Stimulated activated CD8-positive, alpha-beta memory T cell treated with anti-CD3 and anti-CD28 coated beads, Interleukin-12 subunit alpha, Interleukin-12 subunit beta, amount 100 ng/mL, for 4 hours (primary cell): ENCODE measurements around the gene ATP5PF.
"Not testable (repeated sequence)": the region's sequence is repeated elsewhere in the genome, so short reads cannot be mapped to it uniquely, and the experiment has no call there.

Experiments used
- DNase-seq: peaks from one replicate; pipeline ENCODE4 v3.0.0-alpha.2; 2020; ENCODE audit warnings: low read depth

ATP5PF gene

DNA sequence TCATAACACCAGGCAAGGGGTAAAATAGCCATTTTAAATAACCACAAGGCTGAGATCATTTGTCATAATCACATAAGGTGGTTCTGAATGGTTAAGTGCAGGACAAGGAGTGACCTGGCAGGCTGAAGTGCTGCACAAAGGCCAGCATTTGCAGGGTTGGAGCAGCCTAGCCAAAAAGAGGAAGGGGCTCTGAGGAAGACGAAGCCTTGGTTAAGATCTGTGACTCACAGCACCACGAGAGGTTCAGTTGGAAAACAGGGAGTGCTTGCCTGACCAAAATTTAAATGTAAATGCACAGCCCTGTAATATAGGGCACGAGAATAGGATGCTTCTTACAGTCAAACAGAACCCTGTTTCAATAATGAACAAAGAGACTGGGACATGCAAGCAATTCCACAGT lies 12.1 kb downstream of the ATP5PF start:
- no peak for DNase-seq

DNA sequence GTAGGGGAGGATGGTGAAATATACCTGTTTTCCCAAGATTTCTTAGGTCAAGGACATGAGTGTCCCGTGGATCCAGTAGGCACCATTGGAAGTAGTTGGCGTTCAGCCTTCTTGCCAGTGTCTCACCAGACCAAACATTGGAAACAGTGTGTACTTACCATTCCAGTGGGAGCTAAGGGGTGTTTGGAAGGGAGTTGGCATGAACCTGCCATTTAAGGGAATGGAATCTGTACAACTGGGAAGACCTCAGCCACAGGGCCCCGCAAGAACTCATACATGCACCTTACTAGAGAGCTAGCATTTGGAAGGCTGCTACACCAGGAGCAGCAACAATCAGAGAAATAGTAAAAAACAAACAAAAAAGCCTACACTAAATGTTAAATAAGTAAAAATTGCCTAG lies 12.7 kb downstream of the ATP5PF start:
- no peak for DNase-seq

DNA sequence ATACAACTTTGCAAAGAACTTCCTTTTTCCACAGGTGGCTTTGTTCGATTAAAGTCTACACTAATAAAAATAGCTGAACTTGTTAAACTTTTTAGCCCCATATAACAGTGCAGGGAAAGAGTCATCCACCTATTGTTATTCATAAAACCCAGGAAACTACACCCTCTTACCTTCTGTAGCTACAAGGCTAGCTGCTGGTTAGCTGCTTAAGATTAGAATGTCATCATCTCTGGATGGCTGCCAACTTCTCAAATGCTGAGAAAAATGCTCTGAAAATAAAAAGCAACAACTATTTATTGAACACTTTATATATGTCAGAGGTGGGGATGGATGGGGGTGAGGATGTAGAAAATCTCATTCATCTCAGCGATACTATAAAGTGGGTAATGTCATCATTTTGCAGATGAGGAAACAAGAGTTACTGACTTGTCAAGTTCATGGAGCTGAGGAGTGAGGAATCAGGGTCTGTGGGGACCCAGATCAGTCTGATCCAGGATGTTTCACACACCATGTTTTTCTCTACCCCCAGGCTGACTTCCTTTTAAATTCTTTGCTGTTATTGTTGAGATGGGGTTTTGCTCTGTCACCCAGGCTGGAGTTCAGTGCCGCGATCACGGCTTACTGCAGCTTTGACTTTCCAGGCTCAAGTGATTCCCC lies 17.1 kb downstream of the ATP5PF start:
- DNase-seq: no peak

- not testable (repeated sequence) for DNase-seq
These were observed 20.6 kb downstream of the ATP5PF start for GRCh38 chr21:25714066-25714465.

- DNase-seq: no peak
These were observed 24.2 kb downstream of the ATP5PF start for GRCh38 chr21:25710550-25710949.

- DNase-seq: no peak
These were observed 24.9 kb downstream of the ATP5PF start for GRCh38 chr21:25709684-25710265.

DNA sequence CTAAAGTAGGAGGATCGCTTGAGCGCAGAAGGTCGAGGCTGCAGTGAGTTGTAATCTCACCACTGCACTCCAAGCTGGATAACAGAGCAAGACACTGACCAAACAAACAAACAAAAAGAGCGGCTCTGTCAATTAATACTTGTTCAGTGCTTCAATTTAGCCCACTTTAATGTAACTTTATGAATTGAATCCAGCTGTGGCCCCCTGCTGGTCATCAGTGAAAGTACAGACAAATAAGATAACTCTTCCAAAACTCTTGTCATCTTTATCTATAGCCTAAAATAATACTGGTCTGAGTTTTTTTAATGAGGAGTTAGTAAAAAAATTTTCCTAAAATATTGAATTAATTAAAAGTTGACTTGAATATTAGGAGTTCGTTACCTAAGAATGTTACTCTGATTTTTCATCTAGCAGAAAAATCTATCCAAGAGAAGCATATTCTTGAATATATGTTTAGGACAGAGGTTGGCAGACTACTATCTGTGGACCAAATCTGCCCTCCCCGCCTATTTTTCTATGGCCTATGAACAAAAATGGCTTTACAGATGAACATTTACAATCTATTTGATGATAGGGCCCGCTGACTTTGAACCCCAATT lies 26.1 kb downstream of the ATP5PF start:
- no peak for DNase-seq

- DNase-seq: no peak
These were observed 33.2 kb downstream of the ATP5PF start for GRCh38 chr21:25701529-25701928.

GRCh38 chr21:25700741-25701140 lies 34.0 kb downstream of the ATP5PF start:
- DNase-seq: no peak

DNA sequence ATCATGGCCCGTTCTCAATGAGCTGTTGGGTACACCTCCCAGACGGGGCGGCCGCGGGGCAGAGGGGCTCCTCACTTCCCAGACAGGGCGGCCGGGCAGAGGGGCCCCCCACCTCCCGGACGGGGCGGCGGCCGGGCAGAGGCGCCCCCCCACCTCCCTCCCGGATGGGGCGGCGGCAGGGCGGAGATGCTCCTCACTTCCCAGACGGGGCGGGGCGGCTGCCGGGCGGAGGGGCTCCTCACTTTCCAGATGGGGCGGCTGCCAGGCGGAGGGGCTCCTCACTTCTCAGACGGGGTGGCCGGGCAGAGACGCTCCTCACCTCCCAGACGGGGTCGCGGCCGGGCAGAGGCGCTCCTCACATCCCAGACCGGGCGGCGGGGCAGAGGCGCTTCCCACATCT lies 39.2 kb downstream of the ATP5PF start:
- DNase-seq: not testable (repeated sequence)

- DNase-seq: no peak
These were observed 42.7 kb downstream of the ATP5PF start for GRCh38 chr21:25691976-25692375.

DNA sequence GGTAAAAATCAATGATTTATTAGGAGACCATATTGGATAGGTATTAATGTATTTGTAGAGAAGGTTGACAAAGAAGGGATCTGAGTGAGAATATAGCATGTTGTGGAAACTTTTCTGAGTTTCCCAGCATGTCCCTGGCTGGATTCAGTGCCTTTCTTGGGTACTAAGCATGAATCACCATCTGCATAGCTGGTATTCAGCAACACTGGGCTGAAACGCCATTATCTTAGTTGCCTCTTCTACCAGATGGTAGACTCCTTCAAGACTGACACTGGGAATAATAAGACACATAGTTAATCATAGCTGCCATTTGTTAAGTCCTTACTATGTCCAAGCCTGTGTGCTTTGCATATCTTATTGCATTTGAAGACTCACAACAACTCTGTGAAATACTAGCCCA lies 45.5 kb downstream of the ATP5PF start:
- DNase-seq: no peak

GRCh38 chr21:25688275-25689155 lies 46.2 kb downstream of the ATP5PF start:
- no peak for DNase-seq

DNA sequence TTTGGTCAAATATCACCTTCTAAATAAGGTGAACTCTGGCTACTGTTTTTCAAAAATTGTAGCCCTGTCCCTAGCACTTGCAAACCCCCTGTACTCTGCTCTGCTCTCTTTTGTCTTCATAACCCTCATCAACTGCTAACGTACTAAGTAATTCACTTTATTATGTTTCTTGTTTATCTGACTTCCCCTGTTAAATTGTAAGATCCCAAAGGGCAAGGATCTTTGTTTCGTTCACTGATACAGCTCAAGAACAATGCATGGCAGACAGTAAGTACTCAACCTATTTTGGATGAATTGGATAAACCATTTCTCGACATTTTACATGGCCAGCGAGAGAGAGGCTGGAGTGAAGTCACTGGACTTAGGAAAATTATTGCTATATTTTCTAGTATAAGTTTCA lies 46.9 kb downstream of the ATP5PF start:
- DNase-seq: no peak

DNA sequence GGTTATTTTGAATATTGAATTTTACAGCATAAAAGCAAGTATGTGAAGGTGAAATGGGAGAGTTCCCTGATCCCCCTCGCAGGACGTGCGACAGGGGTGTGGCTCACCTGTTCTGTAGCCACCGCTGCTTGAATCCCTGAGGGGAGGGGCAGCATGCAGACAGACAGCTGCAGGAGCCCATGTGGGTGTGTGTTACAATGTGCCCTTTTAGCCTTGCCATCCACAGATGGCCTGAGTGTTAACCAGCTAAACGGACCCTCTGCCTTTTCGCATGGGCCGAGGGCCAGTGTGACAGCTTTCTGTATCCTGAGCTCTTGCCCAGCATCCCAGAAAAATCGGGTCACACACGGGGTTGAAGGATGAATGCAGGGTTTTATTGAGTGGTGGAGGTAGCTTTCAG lies 52.3 kb downstream of the ATP5PF start:
- no peak for DNase-seq

DNA sequence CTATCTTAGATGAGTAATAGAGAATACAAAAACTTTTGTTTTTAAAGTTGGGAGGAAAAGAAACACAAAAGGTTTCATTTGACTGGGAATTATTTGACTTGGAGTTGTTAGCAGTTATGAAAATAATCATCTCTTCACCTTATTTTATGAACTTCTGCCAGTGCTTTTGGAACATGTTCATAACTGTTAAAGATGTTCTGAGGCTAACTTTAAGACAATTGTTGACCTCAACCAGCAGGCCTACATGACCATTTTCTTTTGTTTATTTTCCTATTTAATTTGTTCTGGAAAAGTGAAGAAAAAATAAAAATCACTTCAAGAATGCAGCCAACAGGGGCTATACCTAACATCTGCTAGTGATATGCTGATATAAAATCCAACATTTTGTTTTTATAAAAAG lies 58.3 kb downstream of the ATP5PF start:
- no peak for DNase-seq
